ENCODE results near the gene B3GNT3. TPM values are rescaled to one million over a fixed set of nuclear protein-coding genes. Genes with fewer than 3 reads are reported as not detected.

Gene B3GNT3
- total and polyA plus RNA-seq, 2 of the 13 experiments (the other 11 are each of a cell fraction or from before 2014, with no cell fraction given): 0.86 to 4.0 TPM

DNA sequence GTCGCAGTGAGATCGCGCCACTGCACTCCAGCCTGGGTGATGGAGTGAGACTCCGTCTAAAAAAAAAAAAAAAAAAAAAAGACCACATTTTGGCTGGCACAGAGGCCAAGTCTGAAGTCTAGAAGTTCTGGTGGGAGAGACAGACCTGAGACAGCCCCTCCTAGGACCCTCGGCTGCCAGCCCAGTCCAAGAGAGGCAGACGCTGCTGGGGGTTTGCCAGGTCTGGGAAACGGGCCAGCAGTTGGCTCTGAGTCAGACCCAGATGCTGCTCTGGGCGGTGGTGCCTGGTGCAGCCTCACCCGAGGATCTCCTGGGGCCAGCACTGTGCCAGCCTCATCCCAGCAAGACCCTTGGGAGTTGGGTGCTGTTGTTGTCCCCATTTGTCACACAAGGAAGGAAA, 37.8 kb upstream of the B3GNT3 start:
- Histone ChIP-seq H3K36me3 (replicated peaks in 1 of 2; ENCODE audit: control insufficient read depth in 1 of 2, insufficient read depth in 2 of 2, low read length in 2 of 2) (no peaks in the 10 kb centered on the region), H2AFZ (ENCODE audit: low read length) (no peak overlapping the region), H3K9ac (ENCODE audit: insufficient read depth, low read depth, low read length) (no peak overlapping the region), H3K79me2 (ENCODE audit: insufficient read depth, low read length) (no peaks in the 10 kb centered on the region), H3K9me3 (ENCODE audit: low read length) (no peaks in the 10 kb centered on the region), H4K20me1 (ENCODE audit: insufficient read depth, low read length) (no peaks in the 10 kb centered on the region), H3K4me3 (replicated peaks in 1 of 3; ENCODE audit: insufficient read depth in 1 of 3, low read depth in 2 of 3, low read length in 3 of 3) (no peak overlapping the region), H3K4me1 (ENCODE audit: insufficient read depth, low read length) (peaks cover 24% of the 10 kb centered on the region), H3K4me2 (ENCODE audit: low read depth, low read length) (no peak overlapping the region), H3K27ac (ENCODE audit: extremely low read length, insufficient read depth, low read length) (no peak overlapping the region), H3K27me3 (ENCODE audit: control insufficient read depth in 1 of 2, insufficient read depth in 2 of 2, low read length in 2 of 2) (no peaks in the 10 kb centered on the region)
- DNase-seq (ENCODE audit: low spot score): no peak
- CTCF ChIA-PET (ENCODE audit: low intra/inter-chr PET ratio, low total read pairs): no interaction called here
- TF ChIP-seq TGIF2 (CRISPR knock-in tag; IDR thresholded peaks at IDR 0.05) (no peak), TFDP1 (CRISPR knock-in tag; IDR thresholded peaks at IDR 0.05; ENCODE audit: borderline replicate concordance) (no peak), GLMP (CRISPR knock-in tag; IDR thresholded peaks at IDR 0.05; ENCODE audit: borderline replicate concordance) (no peak), ZNF484 (CRISPR knock-in tag; IDR thresholded peaks at IDR 0.05; ENCODE audit: borderline replicate concordance, low read depth) (no peak), CREB3 (CRISPR knock-in tag; IDR thresholded peaks at IDR 0.05) (no peak), ZC3H13 (CRISPR knock-in tag; IDR thresholded peaks at IDR 0.05) (no peak), ZNF790 (CRISPR knock-in tag; IDR thresholded peaks at IDR 0.05; ENCODE audit: borderline replicate concordance) (no peak), CEBPG (CRISPR knock-in tag; IDR thresholded peaks at IDR 0.05) (no peak)
- intact Hi-C loops (cut with micrococcal nuclease; ENCODE audit: unreplicated experiment): no loop called here
- in situ Hi-C loops (cut with HindIII; ENCODE audit: extremely low pct_ligation_motif_present, low pct_unique_long_range_greater_than_20kb): no loop called here
- no peak for FAIRE-seq
- no TSS peak for BruUV-seq (replicated peaks)
- POLR2A ChIA-PET: no interaction called here
- WGBS (ENCODE audit: low lambda C conversion rate): 82% methylated on average over 8 of the region's 9 CpGs
- no peak for ATAC-seq

Data from HepG2 (cell line).